Dermis microvascular lymphatic vessel endothelial cell (primary cell): ENCODE data around the gene VSX2. TPM values are rescaled to one million over a fixed set of nuclear protein-coding genes. Genes with fewer than 3 reads are reported as not detected.

Experiments
- DNase-seq, 2 donors: peaks; one replicate each; pipeline versions ENCODE4 v3.0.0 to v3.0.0-alpha.2; 2010; ENCODE audit warnings: low read depth in 2 of 2
- total RNA-seq: library from RNA; depleted of rRNA; stranded (reverse); fragments of >200 nt; gene quantifications from 2 replicates; pipeline ENCODE4 v1.2.1, GENCODE V29; 2014

The VSX2 gene
- total RNA-seq, 1 donor from 2014 or later = not detected

- no peak for DNase-seq
These were observed 17.5 kb upstream of the VSX2 start for GRCh38 chr14:74221741-74222140.

- DNase-seq = no peak
These were observed 16.2 kb upstream of the VSX2 start for GRCh38 chr14:74223016-74223415.

GRCh38 chr14:74231784-74232183 is 7.5 kb upstream of the VSX2 start:
- DNase-seq = no peak

GRCh38 chr14:74235017-74235416 is 4.2 kb upstream of the VSX2 start:
- no peak for DNase-seq

GRCh38 chr14:74237441-74237840 is 1.8 kb upstream of the VSX2 start:
- DNase-seq = no peak

DNA sequence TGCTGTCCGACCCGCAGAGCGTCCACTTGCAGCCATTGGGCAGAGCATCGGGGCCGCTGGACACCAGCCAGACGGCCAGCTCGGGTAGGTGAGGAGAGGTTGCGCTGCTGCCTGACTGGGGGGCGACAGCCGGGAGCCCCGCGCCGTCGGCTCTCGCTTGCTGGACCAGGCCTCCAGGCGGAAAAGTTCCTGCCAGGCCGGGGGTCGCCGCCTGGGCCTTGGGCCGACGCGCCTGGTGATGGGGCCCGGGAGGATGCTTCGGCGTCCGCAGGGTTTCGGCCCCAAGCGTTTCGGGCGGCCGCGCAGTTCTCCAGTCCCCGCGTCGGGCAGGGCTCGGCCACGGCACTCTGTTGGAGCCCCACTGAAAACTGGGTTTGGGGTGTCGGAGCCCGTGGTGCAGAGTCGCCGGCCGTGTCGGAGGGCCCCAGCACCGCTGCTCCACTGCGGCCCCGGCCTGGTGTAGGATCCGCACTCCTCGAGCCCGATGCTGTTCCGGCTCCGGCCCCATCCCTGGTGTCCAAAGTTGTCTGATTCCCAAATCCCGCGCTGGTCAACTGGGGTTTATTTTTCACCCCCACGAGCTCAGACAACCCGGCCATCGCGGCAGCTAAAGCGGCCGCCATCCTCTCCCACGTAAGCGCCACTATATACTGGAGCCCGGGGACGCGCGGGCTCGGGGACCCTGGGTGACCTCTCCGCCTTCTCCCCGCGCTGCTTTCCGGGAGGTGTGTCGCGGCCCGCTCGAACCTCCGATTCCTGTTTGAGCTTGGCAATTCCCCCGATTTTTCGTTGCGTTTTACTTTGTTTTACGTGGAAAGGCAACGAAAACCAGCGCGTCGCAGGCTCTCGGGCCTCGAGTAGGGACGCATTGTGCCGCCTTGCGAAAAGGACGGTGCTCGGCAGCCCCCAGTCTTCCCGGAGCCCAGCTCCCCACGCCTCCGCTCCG is 872 bp downstream of the VSX2 start:
- no peak for DNase-seq

- DNase-seq = no peak
These were observed 1.8 kb downstream of the VSX2 start for GRCh38 chr14:74240794-74241651.

- DNase-seq = no peak
These were observed 2.4 kb downstream of the VSX2 start for GRCh38 chr14:74241652-74242017.

GRCh38 chr14:74242021-74242779 is 3.0 kb downstream of the VSX2 start:
- no peak for DNase-seq

DNA sequence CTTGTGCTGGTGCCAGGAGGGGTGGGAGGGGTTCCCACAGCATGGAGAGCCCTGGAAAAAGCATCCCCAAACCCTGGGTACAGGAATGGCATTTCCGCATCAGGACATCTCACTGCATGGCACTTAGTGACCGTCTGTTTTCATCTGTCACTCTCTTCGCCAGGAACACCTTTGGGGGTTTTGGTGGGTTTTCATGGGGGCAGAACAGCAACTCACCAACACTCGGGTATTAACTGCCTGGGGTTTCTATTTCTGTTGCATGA is 3.5 kb downstream of the VSX2 start:
- DNase-seq = no peak

DNA sequence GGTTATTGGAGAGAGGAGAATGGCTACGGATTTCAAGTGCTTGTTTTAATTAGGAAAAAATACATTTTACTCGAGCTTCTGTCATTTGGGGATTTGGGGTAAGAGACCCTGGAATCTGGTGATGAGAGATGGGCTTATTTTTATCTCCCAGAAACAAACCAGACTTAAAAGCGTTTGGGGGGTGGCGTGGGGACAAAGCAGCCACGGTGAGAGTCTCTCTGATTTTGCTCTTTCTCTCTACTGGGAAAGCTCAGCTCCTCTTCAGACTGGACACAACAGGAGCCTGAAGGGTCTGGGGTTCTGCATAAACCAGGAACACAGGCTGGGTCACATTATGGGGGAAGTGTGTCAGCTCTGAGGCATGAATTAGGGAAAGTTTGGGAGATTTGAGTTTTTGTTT is 3.8 kb downstream of the VSX2 start:
- no peak for DNase-seq

DNA sequence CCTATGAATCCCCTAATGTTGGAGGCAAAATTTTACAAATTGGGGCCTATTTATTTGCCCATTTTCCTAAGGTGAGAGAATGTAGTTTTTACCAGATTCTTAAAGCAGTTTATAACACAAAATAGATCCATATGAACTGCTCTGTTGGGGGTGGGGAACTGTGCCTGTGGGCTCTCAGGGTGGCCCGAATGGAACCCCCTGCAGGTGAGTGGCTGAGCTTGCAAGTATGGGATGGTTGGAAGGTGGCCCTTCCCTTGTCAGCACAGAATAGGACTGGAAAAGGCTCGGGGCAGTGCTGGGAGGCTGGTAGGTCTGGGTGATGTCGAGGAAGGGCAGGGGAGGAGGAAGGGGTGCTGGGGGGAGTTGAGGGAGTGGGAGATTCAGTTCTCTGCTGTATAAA is 4.9 kb downstream of the VSX2 start:
- no peak for DNase-seq

GRCh38 chr14:74245292-74245691 is 6.0 kb downstream of the VSX2 start:
- no peak for DNase-seq

- no peak for DNase-seq
These were observed 7.3 kb downstream of the VSX2 start for GRCh38 chr14:74246542-74246941.

DNA sequence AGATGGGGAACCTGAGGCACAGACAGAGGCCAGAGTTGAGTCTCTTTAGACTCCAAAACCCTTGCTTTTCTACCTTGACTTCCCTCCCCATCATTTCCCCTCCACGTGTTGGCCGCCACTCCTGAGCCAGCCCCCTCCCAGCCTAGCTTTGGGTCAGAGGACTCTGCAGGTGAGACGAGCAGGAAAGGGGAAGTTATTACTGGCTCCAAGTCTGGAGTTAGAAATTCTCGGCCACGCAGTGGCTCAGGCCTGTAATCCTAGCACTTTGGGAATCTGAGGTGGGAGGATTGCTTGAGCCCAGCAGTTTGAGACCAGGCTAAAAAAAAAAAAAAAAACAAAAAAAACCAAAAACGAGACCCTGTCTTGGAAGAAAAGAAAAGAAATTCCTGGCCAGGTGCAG is 8.8 kb downstream of the VSX2 start:
- DNase-seq = no peak

GRCh38 chr14:74249433-74250375 is 10.5 kb downstream of the VSX2 start:
- no peak for DNase-seq

DNA sequence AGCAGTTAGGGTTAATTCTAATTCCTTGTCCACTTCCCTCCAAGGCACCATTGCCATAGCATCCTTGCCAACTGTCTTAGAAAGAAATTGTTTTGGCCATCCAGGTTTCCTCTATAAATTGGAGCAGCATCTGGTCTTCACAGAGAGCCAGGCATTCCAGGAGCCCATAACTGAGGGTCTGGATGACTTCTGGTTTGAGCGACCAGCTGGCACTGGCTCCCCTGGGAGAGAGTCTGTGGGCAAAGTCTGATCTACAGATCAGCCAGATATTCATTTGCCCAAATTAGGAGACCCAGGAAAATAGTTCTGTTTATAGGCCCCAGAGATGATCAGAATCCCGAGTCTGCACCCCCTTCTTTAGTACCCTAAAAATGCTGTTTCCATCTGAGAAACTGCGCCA is 16.0 kb downstream of the VSX2 start:
- no peak for DNase-seq

DNA sequence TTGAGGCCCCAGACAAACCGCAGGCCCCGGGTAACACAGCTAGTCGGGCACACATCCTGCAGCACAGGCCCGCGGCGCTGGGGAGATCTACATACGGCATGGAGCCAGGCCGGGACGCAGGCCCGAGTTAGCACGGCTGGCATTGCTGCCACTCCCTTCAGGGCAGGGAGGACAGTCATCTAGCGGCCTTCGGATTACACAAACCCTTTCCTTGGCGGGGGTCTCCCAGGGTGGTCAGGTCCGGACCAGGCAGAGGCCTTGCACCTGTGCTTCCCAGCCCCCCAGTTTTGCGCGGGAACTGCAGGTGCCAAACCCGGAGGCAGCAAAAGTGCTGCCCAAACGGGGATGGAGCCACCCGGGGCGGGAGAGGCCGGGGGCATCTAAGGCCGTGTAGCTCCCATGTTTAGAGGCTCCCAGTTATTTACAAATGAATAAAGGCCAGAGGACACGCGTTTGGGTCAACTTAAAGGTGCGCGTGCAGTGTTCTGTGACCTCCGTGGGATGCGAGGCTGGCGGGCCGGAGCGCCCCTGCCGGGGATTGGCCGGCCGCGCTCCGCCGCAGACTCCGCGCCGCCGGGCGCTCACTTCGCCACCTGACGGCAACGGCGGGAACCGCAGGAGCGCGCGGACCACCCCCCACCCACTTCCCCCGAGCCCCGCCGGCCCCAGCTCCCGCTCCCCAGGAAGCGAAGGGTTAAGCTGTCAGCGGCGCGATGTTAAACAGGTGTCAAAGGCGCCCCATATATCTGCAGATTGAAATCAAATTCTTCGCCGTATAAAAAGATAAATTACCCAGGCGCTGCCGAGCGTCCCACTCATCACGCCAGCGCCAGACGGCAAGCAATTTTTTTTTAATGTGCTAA is 18.1 kb downstream of the VSX2 start:
- DNase-seq = peak in 1 of 2 donors; percentile 35

GRCh38 chr14:74257941-74258763 is 18.9 kb downstream of the VSX2 start:
- DNase-seq = no peak
